Activated T-cell treated with anti-CD3 and anti-CD28 coated beads, Interleukin-2, amount 50 U/mL, for 72 hours (primary cell): Measurements from ENCODE around the gene KCTD13. TPM values are rescaled to one million over a fixed set of nuclear protein-coding genes. Genes with fewer than 3 reads are reported as not detected.
A peak's percentile ranks its signal among the peaks of the same experiment; 100 is the strongest.
"Not testable (repeated sequence)": the region's sequence is repeated elsewhere in the genome, so short reads cannot be mapped to it uniquely, and the experiment has no call there.

Experiments
- ATAC-seq, 2 donors: fragments of 150-1000 bp; cut with Tn5 transposase; replicated peaks in 1 of 2; 2 replicates each; pipeline ENCODE4 v1.10.0; 2021; ENCODE audit warnings: moderate library complexity in 2 of 2, mild to moderate bottlenecking in 1 of 2
- DNase-seq, 2 donors: peaks; one replicate each; pipeline ENCODE4 v3.0.0; 2021 to 2022; ENCODE audit warnings: mixed read lengths in 1 of 2
- H3K27ac Mint-ChIP-seq: one replicate; pipeline ENCODE4 v1.8.0; 2022; ENCODE audit warnings: mild to moderate bottlenecking, moderate library complexity, mixed read lengths
- H3K27me3 Mint-ChIP-seq: one replicate; pipeline ENCODE4 v1.8.0; 2022; ENCODE audit warnings: low read depth, mixed read lengths
- H3K36me3 Mint-ChIP-seq, 2 donors: one replicate each; pipeline ENCODE4 v1.8.0; 2022; ENCODE audit warnings: mixed read lengths in 2 of 2, mild to moderate bottlenecking in 1 of 2; ENCODE audit not compliant: insufficient read depth in 2 of 2
- H3K4me1 Mint-ChIP-seq: one replicate; pipeline ENCODE4 v1.8.0; 2022; ENCODE audit warnings: low read depth, mixed read lengths
- H3K4me3 Mint-ChIP-seq, 2 donors: one replicate each; pipeline ENCODE4 v1.8.0; 2022; ENCODE audit warnings: mild to moderate bottlenecking in 2 of 2, mixed read lengths in 2 of 2, moderate library complexity in 2 of 2
- H3K9me3 Mint-ChIP-seq, 2 donors: one replicate each; pipeline ENCODE4 v1.8.0; 2022; ENCODE audit warnings: mixed read lengths in 2 of 2
- total RNA-seq, 2 donors: library from RNA; stranded (reverse); gene quantifications; one replicate each; pipeline ENCODE4 v1.2.3, GENCODE V29; 2022

KCTD13 gene
- total RNA-seq, 2 donors from 2014 or later, result 45.3 to 46.8 TPM

GRCh38 chr16:29877266-29877961, 48.6 kb downstream of the KCTD13 start:
- Mint-ChIP-seq H3K9me3 (no peaks in the 10 kb centered on the region), H3K36me3 (no peaks in the 10 kb centered on the region), H3K27me3 (peaks cover 30% of the 10 kb centered on the region), H3K4me1 (peaks cover 20% of the 10 kb centered on the region), H3K27ac (no peak overlapping the region), H3K4me3 (peak overlapping the region; percentile 26 to 85)
- peak; percentile 90 to 91 for ATAC-seq
- peak; percentile 73 to 84 for DNase-seq

GRCh38 chr16:29876594-29877249, 49.3 kb downstream of the KCTD13 start:
- ATAC-seq, result peak; percentile 36 to 46
- Mint-ChIP-seq H3K27me3 (peaks cover 30% of the 10 kb centered on the region), H3K4me3 (peak overlapping the region; percentile 26 to 85), H3K4me1 (peaks cover 20% of the 10 kb centered on the region), H3K27ac (no peak overlapping the region), H3K36me3 (no peaks in the 10 kb centered on the region), H3K9me3 (no peaks in the 10 kb centered on the region)
- DNase-seq, result peak; percentile 47 to 51

- no peak for ATAC-seq
- peaks cover 30% of the 10 kb centered on the region for H3K27me3 Mint-ChIP-seq
- peak overlapping the region; percentile 26 to 85 for H3K4me3 Mint-ChIP-seq
- no peaks in the 10 kb centered on the region for H3K9me3 Mint-ChIP-seq
- H3K4me1 Mint-ChIP-seq, result peaks cover 20% of the 10 kb centered on the region
- DNase-seq, result no peak
- H3K36me3 Mint-ChIP-seq, result no peaks in the 10 kb centered on the region
- no peak overlapping the region for H3K27ac Mint-ChIP-seq
These were observed 49.8 kb downstream of the KCTD13 start for GRCh38 chr16:29876217-29876593.

- H3K36me3 Mint-ChIP-seq, result no peaks in the 10 kb centered on the region
- peaks cover 30% of the 10 kb centered on the region for H3K27me3 Mint-ChIP-seq
- no peak for DNase-seq
- peaks cover 20% of the 10 kb centered on the region for H3K4me1 Mint-ChIP-seq
- H3K4me3 Mint-ChIP-seq, result no peak overlapping the region
- no peak for ATAC-seq
- H3K9me3 Mint-ChIP-seq, result no peaks in the 10 kb centered on the region
- no peak overlapping the region for H3K27ac Mint-ChIP-seq
These were observed 50.8 kb downstream of the KCTD13 start for GRCh38 chr16:29875206-29875605.

DNA sequence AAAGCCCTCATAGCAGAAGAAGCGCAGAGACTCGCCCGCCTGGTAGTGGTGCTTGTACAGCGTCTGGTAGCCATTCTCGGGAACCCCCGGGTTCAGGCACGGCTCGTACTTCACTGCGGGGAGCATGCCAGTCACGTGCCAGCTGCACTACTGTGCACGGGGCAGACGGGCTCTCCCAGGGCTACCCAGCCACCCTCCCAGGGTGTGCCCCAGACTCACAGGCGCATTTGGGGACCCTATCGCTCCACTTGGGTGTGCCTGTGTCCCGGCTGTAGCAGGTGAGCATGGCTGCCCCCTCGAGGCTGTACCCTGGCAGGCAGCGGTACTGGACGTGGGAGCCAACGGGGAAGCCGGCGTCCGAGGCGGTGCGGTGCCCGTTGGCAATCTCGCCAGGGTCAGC, 52.7 kb downstream of the KCTD13 start:
- H3K4me3 Mint-ChIP-seq, result no peak overlapping the region
- peaks cover 23% of the 10 kb centered on the region for H3K27me3 Mint-ChIP-seq
- ATAC-seq, result no peak
- peaks cover 20% of the 10 kb centered on the region for H3K4me1 Mint-ChIP-seq
- H3K36me3 Mint-ChIP-seq, result no peaks in the 10 kb centered on the region
- no peak for DNase-seq
- no peak overlapping the region for H3K27ac Mint-ChIP-seq
- H3K9me3 Mint-ChIP-seq, result no peaks in the 10 kb centered on the region

GRCh38 chr16:29871822-29872546, 54.0 kb downstream of the KCTD13 start:
- Mint-ChIP-seq H3K4me3 (no peak overlapping the region), H3K27ac (no peak overlapping the region), H3K27me3 (peaks cover 11% of the 10 kb centered on the region), H3K36me3 (no peaks in the 10 kb centered on the region), H3K9me3 (no peaks in the 10 kb centered on the region), H3K4me1 (peaks cover 9% of the 10 kb centered on the region)
- no peak for DNase-seq
- ATAC-seq, result no peak

DNA sequence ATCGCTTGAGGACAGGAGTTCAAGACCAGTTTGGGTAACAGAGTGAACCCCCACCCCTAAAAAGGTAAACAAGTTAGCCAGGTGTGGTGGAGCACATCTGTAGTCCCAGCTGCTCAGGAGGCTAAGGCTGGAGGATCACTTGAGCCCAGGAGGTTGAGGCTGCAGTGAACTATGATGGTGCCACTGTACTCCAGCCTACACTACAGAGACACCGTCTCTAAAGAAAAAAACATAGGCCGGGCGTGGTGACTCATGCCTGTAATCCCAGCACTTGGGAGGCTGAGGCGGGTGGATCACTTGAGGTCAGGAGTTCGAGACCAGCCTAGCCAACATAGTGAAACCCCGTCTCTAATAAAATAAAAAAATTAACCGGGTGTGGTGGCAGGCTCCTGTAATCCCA, 57.0 kb downstream of the KCTD13 start:
- not testable (repeated sequence) for H3K27me3 Mint-ChIP-seq, H3K9me3 Mint-ChIP-seq, ATAC-seq, H3K27ac Mint-ChIP-seq, H3K36me3 Mint-ChIP-seq, H3K4me3 Mint-ChIP-seq, DNase-seq, H3K4me1 Mint-ChIP-seq

GRCh38 chr16:29868396-29869009, 57.5 kb downstream of the KCTD13 start:
- no peak overlapping the region for H3K27ac Mint-ChIP-seq
- H3K27me3 Mint-ChIP-seq, result no peaks in the 10 kb centered on the region
- H3K9me3 Mint-ChIP-seq, result no peaks in the 10 kb centered on the region
- H3K4me1 Mint-ChIP-seq, result peaks cover 2% of the 10 kb centered on the region
- no peaks in the 10 kb centered on the region for H3K36me3 Mint-ChIP-seq
- no peak for DNase-seq
- ATAC-seq, result no peak
- no peak overlapping the region for H3K4me3 Mint-ChIP-seq

DNA sequence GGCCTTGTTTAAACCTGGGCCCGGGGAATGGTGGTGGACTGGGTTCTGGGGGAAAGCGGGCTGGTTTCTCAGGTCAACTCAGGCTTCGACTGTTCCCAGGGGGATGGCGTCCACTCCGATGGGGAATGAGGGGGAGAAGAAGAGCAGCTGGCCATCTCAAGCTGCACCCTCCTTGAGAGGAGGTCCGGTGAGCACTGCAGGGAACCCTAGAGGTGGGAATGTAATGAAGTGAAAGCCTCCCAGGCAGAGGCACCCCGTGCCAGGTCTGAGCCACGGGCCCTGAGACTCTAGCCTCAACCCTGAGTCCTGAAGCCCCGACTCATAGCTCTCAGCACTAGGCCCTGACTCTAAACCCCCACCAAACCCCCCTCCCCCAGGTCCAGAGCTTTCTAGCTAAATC, 61.8 kb downstream of the KCTD13 start:
- H3K27me3 Mint-ChIP-seq, result no peaks in the 10 kb centered on the region
- H3K27ac Mint-ChIP-seq, result no peak overlapping the region
- no peaks in the 10 kb centered on the region for H3K9me3 Mint-ChIP-seq
- no peak overlapping the region for H3K4me3 Mint-ChIP-seq
- DNase-seq, result no peak
- no peak for ATAC-seq
- H3K36me3 Mint-ChIP-seq, result peaks cover 2 to 5% of the 10 kb centered on the region in 2 donors
- H3K4me1 Mint-ChIP-seq, result peaks cover 30% of the 10 kb centered on the region

DNA sequence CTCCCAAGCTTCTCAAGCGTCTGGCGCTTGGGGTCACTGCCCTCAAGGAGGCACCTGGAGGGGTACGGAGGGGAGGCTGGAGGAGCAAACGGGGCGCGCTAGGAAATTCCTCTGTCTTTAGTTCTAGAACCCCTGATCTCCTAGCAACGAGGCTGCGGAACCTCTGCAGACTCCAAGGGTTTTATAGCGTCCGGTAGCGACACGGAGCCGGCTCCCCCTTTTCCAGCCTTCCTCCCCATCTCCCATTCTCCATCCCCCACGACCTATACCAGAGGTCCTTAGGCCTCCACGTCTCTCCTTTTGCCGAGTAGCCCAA, 62.4 kb downstream of the KCTD13 start:
- no peak for DNase-seq
- Mint-ChIP-seq H3K27ac (no peak overlapping the region), H3K4me3 (peak overlapping the region; percentile 90), H3K4me1 (peaks cover 30% of the 10 kb centered on the region), H3K27me3 (no peaks in the 10 kb centered on the region), H3K9me3 (no peaks in the 10 kb centered on the region), H3K36me3 (peaks cover 4 to 7% of the 10 kb centered on the region in 2 donors)
- ATAC-seq, result no peak

DNA sequence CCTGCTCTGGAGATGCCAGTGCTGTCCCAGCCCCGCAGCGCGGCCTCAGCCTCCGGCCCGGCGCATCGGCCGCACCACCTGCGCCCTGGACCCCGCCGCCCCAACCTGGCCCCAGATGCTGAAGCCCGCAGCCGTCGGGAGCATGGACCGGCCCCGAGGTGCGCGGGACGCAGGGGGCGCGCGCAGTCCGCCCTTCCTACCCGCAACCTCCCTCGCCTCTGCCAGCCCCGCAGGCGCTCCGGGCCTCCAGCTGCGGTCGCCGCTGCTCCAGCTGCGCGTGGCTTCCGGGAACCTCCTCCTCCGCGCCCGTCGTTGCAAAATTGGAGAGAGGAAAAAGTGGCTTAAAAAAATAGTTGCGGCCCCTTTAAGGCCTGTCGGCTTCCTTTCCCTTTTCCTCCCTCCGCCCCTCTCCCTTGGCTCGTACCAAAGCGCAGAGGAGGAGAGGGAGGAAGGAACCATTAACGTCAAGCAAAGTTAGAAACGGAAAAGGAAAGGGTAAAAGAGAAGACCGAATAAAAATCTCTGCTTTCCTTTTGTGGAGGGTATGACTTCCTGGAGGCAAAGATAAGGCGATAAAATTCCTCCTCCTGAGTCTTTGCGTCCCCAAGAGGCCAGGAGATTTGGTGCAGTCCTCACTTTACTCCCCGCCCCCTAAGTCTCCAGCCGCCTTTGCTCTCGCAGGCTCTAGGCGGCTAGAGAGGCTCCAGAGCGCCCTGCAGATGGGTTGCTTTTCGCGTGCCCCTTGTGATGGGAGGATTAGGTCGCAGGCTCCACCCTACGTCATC, 63.0 kb downstream of the KCTD13 start, which contains the start of gene CDIPT:
Gene CDIPT, minus strand, starts transcription at position 343 of the 785 bp plus-strand sequence. CDS start 369 bp downstream, outside the sequence.
- Mint-ChIP-seq H3K4me1 (peaks cover 30% of the 10 kb centered on the region), H3K4me3 (peak within 1 kb of the TSS; percentile 90), H3K27ac (peak within 1 kb of the TSS; percentile 94), H3K36me3 (peaks cover 7 to 10% of the 10 kb centered on the region in 2 donors), H3K9me3 (no peaks in the 10 kb centered on the region), H3K27me3 (no peaks in the 10 kb centered on the region)
- DNase-seq (peak; percentile 92 to 95), ATAC-seq (peak; percentile 99)

DNA sequence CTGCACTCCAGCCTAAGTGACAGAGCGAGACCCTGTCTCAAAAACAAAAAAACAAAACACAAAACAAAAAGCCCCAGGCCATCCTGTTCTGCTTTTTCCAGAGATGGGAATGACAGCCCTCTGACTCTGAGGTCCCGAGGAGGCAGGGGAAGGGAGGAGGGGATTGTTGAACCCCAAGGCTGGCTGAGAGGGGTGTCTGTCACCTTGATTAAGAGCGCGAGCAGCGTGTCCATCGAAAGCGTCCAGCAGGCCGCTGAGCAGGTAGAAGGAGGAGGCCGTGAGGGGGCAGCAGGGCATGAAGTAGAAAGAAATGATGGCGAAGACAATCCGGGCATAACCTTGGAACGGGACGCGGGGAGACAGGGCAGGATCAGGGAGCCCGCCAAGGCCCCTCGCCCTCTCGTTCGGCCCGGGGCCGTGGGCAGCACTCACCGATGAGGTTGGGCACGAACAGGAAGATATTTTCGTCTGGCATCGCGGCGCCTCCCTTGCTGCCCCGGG, 63.6 kb downstream of the KCTD13 start:
- H3K4me3 Mint-ChIP-seq, result peak overlapping the region; percentile 90
- ATAC-seq (no peak), DNase-seq (peak; percentile 30 to 37)
- no peaks in the 10 kb centered on the region for H3K9me3 Mint-ChIP-seq
- peaks cover 30% of the 10 kb centered on the region for H3K4me1 Mint-ChIP-seq
- H3K27me3 Mint-ChIP-seq, result no peaks in the 10 kb centered on the region
- H3K36me3 Mint-ChIP-seq, result peaks cover 7 to 10% of the 10 kb centered on the region in 2 donors
- H3K27ac Mint-ChIP-seq, result peak overlapping the region; percentile 58
